Globus pallidus (tissue), 1 donor: ENCODE measurements around the gene SAXO1.

Experiments used
- DNase-seq: peaks from one replicate; pipeline ENCODE4 v3.0.0-alpha.2; 2015; ENCODE audit warnings: low spot score

SAXO1 gene

GRCh38 chr9:18910916-18911315 is 122.1 kb downstream of the SAXO1 start:
- DNase-seq = no peak

- no peak for DNase-seq
Observed at GRCh38 chr9:18910435-18910834, 122.6 kb downstream of the SAXO1 start.

- no peak for DNase-seq
Observed at GRCh38 chr9:18909140-18910018, 123.6 kb downstream of the SAXO1 start.

- no peak for DNase-seq
Observed at GRCh38 chr9:18907927-18908625, 124.9 kb downstream of the SAXO1 start.

GRCh38 chr9:18906656-18907395 is 126.2 kb downstream of the SAXO1 start:
- DNase-seq = no peak

GRCh38 chr9:18905883-18906629 is 127.0 kb downstream of the SAXO1 start:
- no peak for DNase-seq

- DNase-seq = no peak
Observed at GRCh38 chr9:18905028-18905882, 127.8 kb downstream of the SAXO1 start.

- no peak for DNase-seq
Observed at GRCh38 chr9:18903450-18903849, 129.6 kb downstream of the SAXO1 start.

- no peak for DNase-seq
Observed at GRCh38 chr9:18896531-18897179, 136.4 kb downstream of the SAXO1 start.

- no peak for DNase-seq
Observed at GRCh38 chr9:18896004-18896403, 137.0 kb downstream of the SAXO1 start.

- DNase-seq = no peak
Observed at GRCh38 chr9:18893491-18893890, 139.5 kb downstream of the SAXO1 start.

GRCh38 chr9:18893046-18893445 is 140.0 kb downstream of the SAXO1 start:
- DNase-seq = no peak

GRCh38 chr9:18891946-18892670 is 140.9 kb downstream of the SAXO1 start:
- DNase-seq = no peak

- no peak for DNase-seq
Observed at GRCh38 chr9:18890372-18890771, 142.6 kb downstream of the SAXO1 start.

GRCh38 chr9:18889550-18889949 is 143.5 kb downstream of the SAXO1 start:
- no peak for DNase-seq

GRCh38 chr9:18888290-18888689 is 144.7 kb downstream of the SAXO1 start:
- DNase-seq = no peak

- DNase-seq = no peak
Observed at GRCh38 chr9:18887546-18887945, 145.5 kb downstream of the SAXO1 start.

GRCh38 chr9:18881758-18882157 is 151.3 kb downstream of the SAXO1 start:
- peak; percentile 15 for DNase-seq

GRCh38 chr9:18877984-18878383 is 155.0 kb downstream of the SAXO1 start:
- DNase-seq = no peak
